ENCODE measurements around the gene TSPOAP1. TPM values are rescaled to one million over a fixed set of nuclear protein-coding genes. Genes with fewer than 3 reads are reported as not detected.
A peak's percentile ranks its signal among the peaks of the same experiment; 100 is the strongest.

Gene TSPOAP1
- total RNA-seq, 3 donors from 2014 or later = 5.3 to 27.7 (median 8.3) TPM

- peak in 2 of 3 donors; percentile 32 to 59 for DNase-seq
Measured at GRCh38 chr17:58330538-58330996, 2.0 kb upstream of the TSPOAP1 start.

GRCh38 chr17:58329810-58330537 lies 1.4 kb upstream of the TSPOAP1 start:
- Histone ChIP-seq H3K4me3 (no peak overlapping the region), H3K36me3 (ENCODE audit: low read depth) (no peaks in the 10 kb centered on the region), H3K9me3 (no peaks in the 10 kb centered on the region), H3K4me1 (ENCODE audit: low read depth) (peaks cover 3% of the 10 kb centered on the region)
- intact Hi-C loops (cut with DNase I, micrococcal nuclease) = no loop called here
- TF ChIP-seq CTCF (IDR thresholded peaks at IDR 0.05) = no peak
- DNase-seq = peak in 1 of 3 donors; percentile 9
- no peak for ATAC-seq

More at GRCh38 chr17:58330538-58330996, 2.0 kb upstream of the TSPOAP1 start:
- H3K36me3 ChIP-seq (ENCODE audit: low read depth) = no peaks in the 10 kb centered on the region
- TF ChIP-seq CTCF (IDR thresholded peaks at IDR 0.05) = no peak
- no peaks in the 10 kb centered on the region for H3K9me3 ChIP-seq
- H3K4me3 ChIP-seq = peak overlapping the region; percentile 28
- no peak for ATAC-seq
- H3K4me1 ChIP-seq (ENCODE audit: low read depth) = no peaks in the 10 kb centered on the region
- intact Hi-C loops (cut with DNase I, micrococcal nuclease) = no loop called here

- intact Hi-C loops (cut with DNase I, micrococcal nuclease) = no loop called here
- Histone ChIP-seq H3K36me3 (ENCODE audit: low read depth) (no peaks in the 10 kb centered on the region), H3K4me1 (ENCODE audit: low read depth) (peaks cover 6% of the 10 kb centered on the region), H3K9me3 (no peaks in the 10 kb centered on the region), H3K4me3 (no peak overlapping the region)
- peak; percentile 10 for ATAC-seq
- TF ChIP-seq CTCF (IDR thresholded peaks at IDR 0.05) = peak; percentile 14
- DNase-seq = peak; percentile 44 to 78 (median 49)
Measured at GRCh38 chr17:58329035-58329809, 627 bp upstream of the TSPOAP1 start.

GRCh38 chr17:58327363-58328194 lies 1.0 kb downstream of the TSPOAP1 start:
- H3K36me3 ChIP-seq (ENCODE audit: low read depth) = no peaks in the 10 kb centered on the region
- H3K4me1 ChIP-seq (ENCODE audit: low read depth) = peaks cover 6% of the 10 kb centered on the region
- no peak for TF ChIP-seq CTCF (IDR thresholded peaks at IDR 0.05)
- DNase-seq (peak in 2 of 3 donors; percentile 41 to 79), ATAC-seq (no peak)
- H3K9me3 ChIP-seq = no peaks in the 10 kb centered on the region
- intact Hi-C loops (cut with DNase I, micrococcal nuclease) = no loop called here
- no peak overlapping the region for H3K4me3 ChIP-seq

GRCh38 chr17:58326609-58327362 lies 1.8 kb downstream of the TSPOAP1 start:
- Histone ChIP-seq H3K4me3 (no peak overlapping the region), H3K9me3 (no peaks in the 10 kb centered on the region), H3K36me3 (ENCODE audit: low read depth) (no peaks in the 10 kb centered on the region), H3K4me1 (ENCODE audit: low read depth) (peaks cover 6% of the 10 kb centered on the region)
- ATAC-seq (no peak), DNase-seq (peak in 2 of 3 donors; percentile 17 to 23)
- no peak for TF ChIP-seq CTCF (IDR thresholded peaks at IDR 0.05)
- intact Hi-C loops (cut with DNase I, micrococcal nuclease) = no loop called here

Data from mucosa of descending colon (tissue), 3 donors.